Ovary (tissue), 9 donors: ENCODE measurements around the gene MIXL1. TPM values are rescaled to one million over a fixed set of nuclear protein-coding genes. Genes with fewer than 3 reads are reported as not detected.

Experiments
- DNase-seq, 5 donors: peaks; one replicate each; pipeline ENCODE4 v3.0.0-alpha.2; 2019 to 2020
- H3K27ac ChIP-seq, 2 donors: fragments of 200-600 bp; one replicate each; pipeline versions ENCODE4 v1.5.1 to v1.8.0; 2019 to 2022
- H3K27me3 ChIP-seq: fragments of 200-600 bp; one replicate; pipeline ENCODE4 v1.8.0; 2022
- H3K36me3 ChIP-seq: fragments of 200-600 bp; sonication (generic); one replicate; pipeline ENCODE4 v1.5.1; 2019
- H3K4me1 ChIP-seq: one replicate; pipeline ENCODE4 v1.8.1; 2013; ENCODE audit warnings: mild to moderate bottlenecking, moderate library complexity; ENCODE audit not compliant: insufficient read depth
- H3K4me3 ChIP-seq: fragments of 200-600 bp; sonication (generic); one replicate; pipeline ENCODE4 v1.5.1; 2017
- H3K9me3 ChIP-seq, 2 donors: fragments of 200-600 bp in 1 of 2; sonication (generic) in 1 of 2; one replicate each; pipeline versions ENCODE4 v1.5.1 to v1.8.1; 2013 to 2019; ENCODE audit warnings: mild to moderate bottlenecking in 1 of 2, moderate library complexity in 1 of 2
- EP300 ChIP-seq: sonication (generic); formaldehyde crosslinking; IDR thresholded peaks from one replicate; pipeline ENCODE4 v1.6.1; 2017; ENCODE audit warnings: antibody characterized with exemption
- POLR2A ChIP-seq: fragments of 450-650 bp; IDR thresholded peaks from one replicate; pipeline ENCODE4 v1.6.1; 2017; ENCODE audit warnings: antibody characterized with exemption, mild to moderate bottlenecking, moderate library complexity
- WGBS, 3 donors: extraction: QIAGEN DNeasy Blood & Tissue Kit in 1 of 3; methylation state at CpG; one replicate each; pipeline versions ENCODE4 v1.1.5 to v1.1.7; 2013 to 2017; 5-methylcytosine and 5-hydroxymethylcytosine counted together
- intact Hi-C, 4 donors: fragments of 100-400 bp; cut with DNase I; formaldehyde crosslinking; loops; one replicate each; pipeline versions ENCODE4 v1.11.0 to v1.15.1; 2022 to 2023
- polyA plus RNA-seq, 2 donors: library from polyadenylated mRNA; stranded (reverse); fragments of 200-250 nt in 1 of 2; fragments of 350-450 nt in 1 of 2; fragmentation: Illumina TruSeq in 1 of 2; extraction: RNeasy Lipid Tissue Mini Kit (QIAGEN cat#74804) in 1 of 2; gene quantifications; one replicate each; pipeline ENCODE4 v1.2.3, GENCODE V29; 2013 to 2014
- total RNA-seq, 7 donors: library from RNA; depleted of rRNA in 2 of 7; stranded (reverse); fragments of >200 nt in 2 of 7; fragmentation: NEBNext Ultra II Directional in 3 of 7; extraction: Animal tissue kit (Norgen Biotek cat#: 25700) in 3 of 7; gene quantifications; one replicate each; pipeline versions ENCODE4 v1.1.0 to v1.2.4, GENCODE V29; 2016 to 2023
- TF ChIP-seq, protein P1 (sequence below), 3 donors: fragments of 450-650 bp in 2 of 3; fragments of 200-600 bp in 1 of 3; IDR thresholded peaks; one replicate each; pipeline versions ENCODE4 v1.5.1 to v1.8.0; 2016 to 2022; ENCODE audit warnings: antibody characterized with exemption in 3 of 3, mild to moderate bottlenecking in 1 of 3
- donor health status: DM: no; HTN: no; CAD: no; lungs with moderate emphysema.
- donor health status: DM: no; HTN: no; CAD: no.
- donor health status: Bipolar disorder and iron deficiency.
- donor health status: DM: yes; HTN: yes; CAD: no.
- donor health status: DM: no; HTN: no; CAD: no.
- donor health status: DM: yes; HTN: yes; CAD: no.

MIXL1 gene
- total and polyA plus RNA-seq, 9 donors: 0.15 to 0.78 (median 0.34) TPM; not detected in 2

GRCh38 chr1:226203655-226204054 is 19.8 kb upstream of the MIXL1 start:
- no peaks in the 10 kb centered on the region for H3K27me3 ChIP-seq
- H3K9me3 ChIP-seq: no peaks in the 10 kb centered on the region
- WGBS, 3 donors: 83 to 91% (median 90%) methylated on average over 4 of the region's 4 CpGs
- no peak overlapping the region for H3K27ac ChIP-seq
- no peaks in the 10 kb centered on the region for H3K36me3 ChIP-seq
- intact Hi-C loops: loop anchor here in 1 of 4 donors (10.0 kb wide), 1 partner anchor 121 kb away; no protein-coding TSS in a partner anchor
- H3K4me1 ChIP-seq: no peaks in the 10 kb centered on the region
- H3K4me3 ChIP-seq: no peak overlapping the region
- TF ChIP-seq EP300 (no peak), POLR2A (no peak)
- TF ChIP-seq, protein P1, sequence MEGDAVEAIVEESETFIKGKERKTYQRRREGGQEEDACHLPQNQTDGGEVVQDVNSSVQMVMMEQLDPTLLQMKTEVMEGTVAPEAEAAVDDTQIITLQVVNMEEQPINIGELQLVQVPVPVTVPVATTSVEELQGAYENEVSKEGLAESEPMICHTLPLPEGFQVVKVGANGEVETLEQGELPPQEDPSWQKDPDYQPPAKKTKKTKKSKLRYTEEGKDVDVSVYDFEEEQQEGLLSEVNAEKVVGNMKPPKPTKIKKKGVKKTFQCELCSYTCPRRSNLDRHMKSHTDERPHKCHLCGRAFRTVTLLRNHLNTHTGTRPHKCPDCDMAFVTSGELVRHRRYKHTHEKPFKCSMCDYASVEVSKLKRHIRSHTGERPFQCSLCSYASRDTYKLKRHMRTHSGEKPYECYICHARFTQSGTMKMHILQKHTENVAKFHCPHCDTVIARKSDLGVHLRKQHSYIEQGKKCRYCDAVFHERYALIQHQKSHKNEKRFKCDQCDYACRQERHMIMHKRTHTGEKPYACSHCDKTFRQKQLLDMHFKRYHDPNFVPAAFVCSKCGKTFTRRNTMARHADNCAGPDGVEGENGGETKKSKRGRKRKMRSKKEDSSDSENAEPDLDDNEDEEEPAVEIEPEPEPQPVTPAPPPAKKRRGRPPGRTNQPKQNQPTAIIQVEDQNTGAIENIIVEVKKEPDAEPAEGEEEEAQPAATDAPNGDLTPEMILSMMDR (IDR thresholded peaks at IDR 0.05): no peak
- DNase-seq: no peak

GRCh38 chr1:226204198-226204597 is 19.3 kb upstream of the MIXL1 start:
- H3K4me3 ChIP-seq: no peak overlapping the region
- no peaks in the 10 kb centered on the region for H3K4me1 ChIP-seq
- no peak overlapping the region for H3K27ac ChIP-seq
- TF ChIP-seq, protein P1 (IDR thresholded peaks at IDR 0.05): no peak
- TF ChIP-seq POLR2A: no peak
- intact Hi-C loops: loop anchor here in 1 of 4 donors (10.0 kb wide), 1 partner anchor 121 kb away; no protein-coding TSS in a partner anchor
- no peaks in the 10 kb centered on the region for H3K27me3 ChIP-seq
- no peak for DNase-seq
- no peaks in the 10 kb centered on the region for H3K36me3 ChIP-seq
- H3K9me3 ChIP-seq: no peaks in the 10 kb centered on the region

DNA sequence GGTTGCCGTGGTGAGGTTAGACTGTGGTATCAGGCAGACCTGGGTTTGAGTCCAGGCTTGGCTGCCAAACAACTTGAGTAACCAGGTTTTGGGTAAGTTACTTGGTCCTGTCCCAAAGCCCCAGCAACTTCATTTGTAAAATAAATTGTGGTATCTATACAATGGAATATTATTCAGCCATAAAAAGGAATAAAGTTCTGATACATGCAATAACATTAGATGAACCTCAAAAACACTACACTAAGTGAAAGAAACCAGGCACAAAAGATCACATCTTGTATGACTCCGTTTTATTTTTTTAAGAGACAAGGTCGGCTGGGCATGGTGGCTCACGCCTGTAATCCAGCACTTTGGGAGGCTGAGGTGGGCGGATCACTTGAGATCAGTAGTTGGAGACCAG is 16.4 kb upstream of the MIXL1 start:
- WGBS, 3 donors: 88 to 90% (median 90%) methylated on average over 5 of the region's 5 CpGs

DNA sequence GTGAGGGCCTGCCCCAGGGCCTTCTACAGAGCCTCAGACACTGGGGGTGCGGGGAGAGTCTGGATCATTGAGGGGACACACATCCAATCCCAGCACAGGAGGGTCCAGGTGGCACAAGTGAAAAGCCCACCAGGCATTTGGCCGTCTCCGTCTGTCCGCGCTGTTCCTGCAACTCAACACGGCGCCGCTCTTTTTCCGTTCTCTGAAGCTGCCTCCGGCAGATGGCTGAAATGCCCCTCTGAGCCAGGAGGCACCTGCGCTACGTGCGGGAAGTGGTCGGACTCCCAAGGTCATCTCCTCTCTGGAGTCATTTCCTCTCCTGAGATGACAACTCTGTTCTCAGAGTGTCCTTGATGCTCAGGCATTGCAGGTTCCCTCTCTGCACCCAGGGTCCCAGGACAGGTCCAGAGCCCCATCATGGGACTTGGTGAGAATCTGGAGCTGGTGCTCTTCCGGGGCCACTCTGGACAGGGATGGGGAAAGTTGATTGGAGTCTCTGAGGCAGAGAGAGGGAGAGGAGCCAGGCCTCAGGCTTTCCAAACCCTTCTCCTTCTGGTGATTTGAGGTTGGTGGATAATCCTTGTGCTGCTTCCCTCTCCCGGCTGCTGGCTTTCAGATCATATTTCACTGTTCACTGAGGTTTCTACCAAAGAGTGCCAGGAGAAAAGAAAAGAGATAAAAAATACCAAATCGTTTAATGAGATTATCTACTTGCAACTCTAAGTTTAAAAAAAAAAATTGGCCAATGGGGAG is 14.0 kb upstream of the MIXL1 start:
- no peak overlapping the region for H3K27ac ChIP-seq
- H3K36me3 ChIP-seq: no peaks in the 10 kb centered on the region
- no peaks in the 10 kb centered on the region for H3K9me3 ChIP-seq
- no peaks in the 10 kb centered on the region for H3K4me1 ChIP-seq
- intact Hi-C loops: loop anchor here in 1 of 4 donors (10.0 kb wide), 1 partner anchor 115 kb away; no protein-coding TSS in a partner anchor
- no peaks in the 10 kb centered on the region for H3K27me3 ChIP-seq
- TF ChIP-seq POLR2A (no peak), EP300 (no peak)
- TF ChIP-seq, protein P1 (IDR thresholded peaks at IDR 0.05): no peak
- no peak overlapping the region for H3K4me3 ChIP-seq
- no peak for DNase-seq
- 60 to 69% (median 62%) methylated on average over 17 of the region's 17 CpGs for WGBS, 3 donors

More for the DNA sequence above, 16.4 kb upstream of the MIXL1 start:
- H3K27ac ChIP-seq: no peak overlapping the region
- no peak overlapping the region for H3K4me3 ChIP-seq
- no peaks in the 10 kb centered on the region for H3K9me3 ChIP-seq
- no peaks in the 10 kb centered on the region for H3K27me3 ChIP-seq
- intact Hi-C loops: loop anchor here in 1 of 4 donors (10.0 kb wide), 1 partner anchor 118 kb away; no protein-coding TSS in a partner anchor
- no peaks in the 10 kb centered on the region for H3K4me1 ChIP-seq
- no peaks in the 10 kb centered on the region for H3K36me3 ChIP-seq
- DNase-seq: no peak
- TF ChIP-seq, protein P1 (IDR thresholded peaks at IDR 0.05): no peak
- TF ChIP-seq POLR2A (no peak), EP300 (no peak)
